ENCODE measurements around the gene ERBB3.

Gene ERBB3

DNA sequence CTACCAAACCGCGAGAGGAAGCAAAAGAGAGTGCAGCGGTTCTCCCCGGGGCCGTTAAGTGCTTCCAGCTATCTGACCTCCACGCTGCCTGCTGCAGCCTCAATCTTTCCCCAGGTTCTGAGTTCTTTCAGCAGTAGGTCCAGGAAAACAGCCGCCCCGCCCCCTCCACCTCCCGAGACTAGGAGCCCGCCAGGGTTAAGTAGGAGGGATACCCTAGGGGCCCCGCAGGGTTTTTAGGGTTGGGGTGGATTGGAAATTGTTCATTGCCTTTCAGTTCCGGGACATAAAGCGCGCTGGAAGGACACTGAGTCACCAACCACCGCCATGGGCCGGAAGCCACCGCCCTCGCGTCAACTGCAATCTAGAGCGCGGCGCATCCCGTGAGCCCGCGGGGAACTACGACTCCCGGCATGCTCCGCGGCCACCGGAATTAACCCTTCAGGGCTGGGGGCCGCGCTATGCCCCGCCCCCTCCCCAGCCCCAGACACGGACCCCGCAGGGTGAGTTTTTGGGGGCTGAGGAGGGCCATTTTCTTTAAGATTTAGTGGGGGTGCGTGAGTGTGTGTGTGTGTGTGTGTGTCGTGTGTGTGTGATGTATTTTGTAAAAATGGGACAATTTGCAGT, 72.3 kb downstream of the ERBB3 start, which contains the start of gene MYL6B (continued):
- TF ChIP-seq ZBTB48 (tag by site-specific recombination; IDR thresholded peaks at IDR 0.05) (peak; percentile 69; the same call in 1 of the 2 replicates), ZNF600 (tag by site-specific recombination; IDR thresholded peaks at IDR 0.05) (0 out of 2 replicates have a peak, but pooled peaks have one; percentile 13), ZNF2 (tag by site-specific recombination; IDR thresholded peaks at IDR 0.05) (0 out of 2 replicates have a peak, but pooled peaks have one; percentile 24), ZNF394 (tag by site-specific recombination; IDR thresholded peaks at IDR 0.05; ENCODE audit: borderline replicate concordance) (peak; percentile 53; the same call in 1 of the 2 replicates), ZFP3 (tag by site-specific recombination; IDR thresholded peaks at IDR 0.05; ENCODE audit: low read depth) (no peak), ZNF548 (tag by site-specific recombination; IDR thresholded peaks at IDR 0.05) (no peak), SP3 (tag by site-specific recombination; IDR thresholded peaks at IDR 0.05) (peak; percentile 94), ZNF501 (tag by site-specific recombination; IDR thresholded peaks at IDR 0.05) (peak; percentile 64), ZNF292 (tag by site-specific recombination; IDR thresholded peaks at IDR 0.05; ENCODE audit: borderline replicate concordance, low read depth) (no peak), ZNF701 (tag by site-specific recombination; IDR thresholded peaks at IDR 0.05) (no peak), ZNF423 (tag by site-specific recombination; IDR thresholded peaks at IDR 0.05) (no peak), ZNF248 (tag by site-specific recombination; IDR thresholded peaks at IDR 0.05) (no peak), IKZF3 (tag by site-specific recombination; IDR thresholded peaks at IDR 0.05) (no peak), SP7 (tag by site-specific recombination; IDR thresholded peaks at IDR 0.05) (peak; percentile 75; the same call in 1 of the 2 replicates), ZBTB7A (tag by site-specific recombination; IDR thresholded peaks at IDR 0.05; ENCODE audit: low read depth) (peak; percentile 98), ZNF830 (tag by site-specific recombination; IDR thresholded peaks at IDR 0.05; ENCODE audit: low read depth) (no peak), EGR2 (tag by site-specific recombination; IDR thresholded peaks at IDR 0.05; ENCODE audit: low read depth) (peak; percentile 49; the same call in 1 of the 2 replicates)
- TF ChIP-seq, protein P1, sequence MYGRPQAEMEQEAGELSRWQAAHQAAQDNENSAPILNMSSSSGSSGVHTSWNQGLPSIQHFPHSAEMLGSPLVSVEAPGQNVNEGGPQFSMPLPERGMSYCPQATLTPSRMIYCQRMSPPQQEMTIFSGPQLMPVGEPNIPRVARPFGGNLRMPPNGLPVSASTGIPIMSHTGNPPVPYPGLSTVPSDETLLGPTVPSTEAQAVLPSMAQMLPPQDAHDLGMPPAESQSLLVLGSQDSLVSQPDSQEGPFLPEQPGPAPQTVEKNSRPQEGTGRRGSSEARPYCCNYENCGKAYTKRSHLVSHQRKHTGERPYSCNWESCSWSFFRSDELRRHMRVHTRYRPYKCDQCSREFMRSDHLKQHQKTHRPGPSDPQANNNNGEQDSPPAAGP (tag by site-specific recombination; IDR thresholded peaks at IDR 0.05): peak; percentile 75; the same call in 1 of the 2 replicates
- TF ChIP-seq, protein P2, sequence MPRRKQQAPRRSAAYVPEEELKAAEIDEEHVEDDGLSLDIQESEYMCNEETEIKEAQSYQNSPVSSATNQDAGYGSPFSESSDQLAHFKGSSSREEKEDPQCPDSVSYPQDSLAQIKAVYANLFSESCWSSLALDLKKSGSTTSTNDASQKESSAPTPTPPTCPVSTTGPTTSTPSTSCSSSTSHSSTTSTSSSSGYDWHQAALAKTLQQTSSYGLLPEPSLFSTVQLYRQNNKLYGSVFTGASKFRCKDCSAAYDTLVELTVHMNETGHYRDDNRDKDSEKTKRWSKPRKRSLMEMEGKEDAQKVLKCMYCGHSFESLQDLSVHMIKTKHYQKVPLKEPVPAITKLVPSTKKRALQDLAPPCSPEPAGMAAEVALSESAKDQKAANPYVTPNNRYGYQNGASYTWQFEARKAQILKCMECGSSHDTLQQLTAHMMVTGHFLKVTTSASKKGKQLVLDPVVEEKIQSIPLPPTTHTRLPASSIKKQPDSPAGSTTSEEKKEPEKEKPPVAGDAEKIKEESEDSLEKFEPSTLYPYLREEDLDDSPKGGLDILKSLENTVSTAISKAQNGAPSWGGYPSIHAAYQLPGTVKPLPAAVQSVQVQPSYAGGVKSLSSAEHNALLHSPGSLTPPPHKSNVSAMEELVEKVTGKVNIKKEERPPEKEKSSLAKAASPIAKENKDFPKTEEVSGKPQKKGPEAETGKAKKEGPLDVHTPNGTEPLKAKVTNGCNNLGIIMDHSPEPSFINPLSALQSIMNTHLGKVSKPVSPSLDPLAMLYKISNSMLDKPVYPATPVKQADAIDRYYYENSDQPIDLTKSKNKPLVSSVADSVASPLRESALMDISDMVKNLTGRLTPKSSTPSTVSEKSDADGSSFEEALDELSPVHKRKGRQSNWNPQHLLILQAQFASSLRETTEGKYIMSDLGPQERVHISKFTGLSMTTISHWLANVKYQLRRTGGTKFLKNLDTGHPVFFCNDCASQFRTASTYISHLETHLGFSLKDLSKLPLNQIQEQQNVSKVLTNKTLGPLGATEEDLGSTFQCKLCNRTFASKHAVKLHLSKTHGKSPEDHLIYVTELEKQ (tag by site-specific recombination; IDR thresholded peaks at IDR 0.05; ENCODE audit: borderline replicate concordance): peak; percentile 11; the same call in 1 of the 2 replicates
- TF ChIP-seq, protein P3, sequence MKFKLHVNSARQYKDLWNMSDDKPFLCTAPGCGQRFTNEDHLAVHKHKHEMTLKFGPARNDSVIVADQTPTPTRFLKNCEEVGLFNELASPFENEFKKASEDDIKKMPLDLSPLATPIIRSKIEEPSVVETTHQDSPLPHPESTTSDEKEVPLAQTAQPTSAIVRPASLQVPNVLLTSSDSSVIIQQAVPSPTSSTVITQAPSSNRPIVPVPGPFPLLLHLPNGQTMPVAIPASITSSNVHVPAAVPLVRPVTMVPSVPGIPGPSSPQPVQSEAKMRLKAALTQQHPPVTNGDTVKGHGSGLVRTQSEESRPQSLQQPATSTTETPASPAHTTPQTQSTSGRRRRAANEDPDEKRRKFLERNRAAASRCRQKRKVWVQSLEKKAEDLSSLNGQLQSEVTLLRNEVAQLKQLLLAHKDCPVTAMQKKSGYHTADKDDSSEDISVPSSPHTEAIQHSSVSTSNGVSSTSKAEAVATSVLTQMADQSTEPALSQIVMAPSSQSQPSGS (tag by site-specific recombination; IDR thresholded peaks at IDR 0.05; ENCODE audit: low read depth): no peak
- TF ChIP-seq, protein P4, sequence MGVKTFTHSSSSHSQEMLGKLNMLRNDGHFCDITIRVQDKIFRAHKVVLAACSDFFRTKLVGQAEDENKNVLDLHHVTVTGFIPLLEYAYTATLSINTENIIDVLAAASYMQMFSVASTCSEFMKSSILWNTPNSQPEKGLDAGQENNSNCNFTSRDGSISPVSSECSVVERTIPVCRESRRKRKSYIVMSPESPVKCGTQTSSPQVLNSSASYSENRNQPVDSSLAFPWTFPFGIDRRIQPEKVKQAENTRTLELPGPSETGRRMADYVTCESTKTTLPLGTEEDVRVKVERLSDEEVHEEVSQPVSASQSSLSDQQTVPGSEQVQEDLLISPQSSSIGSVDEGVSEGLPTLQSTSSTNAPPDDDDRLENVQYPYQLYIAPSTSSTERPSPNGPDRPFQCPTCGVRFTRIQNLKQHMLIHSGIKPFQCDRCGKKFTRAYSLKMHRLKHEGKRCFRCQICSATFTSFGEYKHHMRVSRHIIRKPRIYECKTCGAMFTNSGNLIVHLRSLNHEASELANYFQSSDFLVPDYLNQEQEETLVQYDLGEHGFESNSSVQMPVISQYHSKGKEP (tag by site-specific recombination; IDR thresholded peaks at IDR 0.05): peak; percentile 74; the same call in 1 of the 2 replicates
- TF ChIP-seq, protein P5, sequence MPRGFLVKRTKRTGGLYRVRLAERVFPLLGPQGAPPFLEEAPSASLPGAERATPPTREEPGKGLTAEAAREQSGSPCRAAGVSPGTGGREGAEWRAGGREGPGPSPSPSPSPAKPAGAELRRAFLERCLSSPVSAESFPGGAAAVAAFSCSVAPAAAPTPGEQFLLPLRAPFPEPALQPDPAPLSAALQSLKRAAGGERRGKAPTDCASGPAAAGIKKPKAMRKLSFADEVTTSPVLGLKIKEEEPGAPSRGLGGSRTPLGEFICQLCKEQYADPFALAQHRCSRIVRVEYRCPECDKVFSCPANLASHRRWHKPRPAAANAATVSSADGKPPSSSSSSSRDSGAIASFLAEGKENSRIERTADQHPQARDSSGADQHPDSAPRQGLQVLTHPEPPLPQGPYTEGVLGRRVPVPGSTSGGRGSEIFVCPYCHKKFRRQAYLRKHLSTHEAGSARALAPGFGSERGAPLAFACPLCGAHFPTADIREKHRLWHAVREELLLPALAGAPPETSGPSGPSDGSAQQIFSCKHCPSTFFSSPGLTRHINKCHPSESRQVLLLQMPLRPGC (tag by site-specific recombination; IDR thresholded peaks at IDR 0.05): no peak; the same call in 1 of the 2 replicates
- TF ChIP-seq, protein P6, sequence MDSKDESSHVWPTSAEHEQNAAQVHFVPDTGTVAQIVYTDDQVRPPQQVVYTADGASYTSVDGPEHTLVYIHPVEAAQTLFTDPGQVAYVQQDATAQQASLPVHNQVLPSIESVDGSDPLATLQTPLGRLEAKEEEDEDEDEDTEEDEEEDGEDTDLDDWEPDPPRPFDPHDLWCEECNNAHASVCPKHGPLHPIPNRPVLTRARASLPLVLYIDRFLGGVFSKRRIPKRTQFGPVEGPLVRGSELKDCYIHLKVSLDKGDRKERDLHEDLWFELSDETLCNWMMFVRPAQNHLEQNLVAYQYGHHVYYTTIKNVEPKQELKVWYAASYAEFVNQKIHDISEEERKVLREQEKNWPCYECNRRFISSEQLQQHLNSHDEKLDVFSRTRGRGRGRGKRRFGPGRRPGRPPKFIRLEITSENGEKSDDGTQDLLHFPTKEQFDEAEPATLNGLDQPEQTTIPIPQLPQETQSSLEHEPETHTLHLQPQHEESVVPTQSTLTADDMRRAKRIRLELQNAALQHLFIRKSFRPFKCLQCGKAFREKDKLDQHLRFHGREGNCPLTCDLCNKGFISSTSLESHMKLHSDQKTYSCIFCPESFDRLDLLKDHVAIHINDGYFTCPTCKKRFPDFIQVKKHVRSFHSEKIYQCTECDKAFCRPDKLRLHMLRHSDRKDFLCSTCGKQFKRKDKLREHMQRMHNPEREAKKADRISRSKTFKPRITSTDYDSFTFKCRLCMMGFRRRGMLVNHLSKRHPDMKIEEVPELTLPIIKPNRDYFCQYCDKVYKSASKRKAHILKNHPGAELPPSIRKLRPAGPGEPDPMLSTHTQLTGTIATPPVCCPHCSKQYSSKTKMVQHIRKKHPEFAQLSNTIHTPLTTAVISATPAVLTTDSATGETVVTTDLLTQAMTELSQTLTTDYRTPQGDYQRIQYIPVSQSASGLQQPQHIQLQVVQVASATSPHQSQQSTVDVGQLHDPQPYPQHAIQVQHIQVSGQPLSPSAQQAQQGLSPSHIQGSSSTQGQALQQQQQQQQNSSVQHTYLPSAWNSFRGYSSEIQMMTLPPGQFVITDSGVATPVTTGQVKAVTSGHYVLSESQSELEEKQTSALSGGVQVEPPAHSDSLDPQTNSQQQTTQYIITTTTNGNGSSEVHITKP (tag by site-specific recombination; IDR thresholded peaks at IDR 0.05): peak; percentile 70
- TF ChIP-seq, protein P7, sequence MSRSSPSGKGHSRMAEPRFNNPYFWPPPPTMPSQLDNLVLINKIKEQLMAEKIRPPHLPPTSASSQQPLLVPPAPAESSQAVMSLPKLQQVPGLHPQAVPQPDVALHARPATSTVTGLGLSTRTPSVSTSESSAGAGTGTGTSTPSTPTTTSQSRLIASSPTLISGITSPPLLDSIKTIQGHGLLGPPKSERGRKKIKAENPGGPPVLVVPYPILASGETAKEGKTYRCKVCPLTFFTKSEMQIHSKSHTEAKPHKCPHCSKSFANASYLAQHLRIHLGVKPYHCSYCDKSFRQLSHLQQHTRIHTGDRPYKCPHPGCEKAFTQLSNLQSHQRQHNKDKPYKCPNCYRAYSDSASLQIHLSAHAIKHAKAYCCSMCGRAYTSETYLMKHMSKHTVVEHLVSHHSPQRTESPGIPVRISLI (tag by site-specific recombination; IDR thresholded peaks at IDR 0.05): no peak

All from HEK293 (cell line).